Medulla oblongata (tissue), 1 donor: ENCODE measurements around the gene COL12A1.

Experiments
- DNase-seq: peaks from one replicate; pipeline ENCODE4 v3.0.0-alpha.2; 2015; ENCODE audit errors: extremely low spot score

COL12A1 gene

DNA sequence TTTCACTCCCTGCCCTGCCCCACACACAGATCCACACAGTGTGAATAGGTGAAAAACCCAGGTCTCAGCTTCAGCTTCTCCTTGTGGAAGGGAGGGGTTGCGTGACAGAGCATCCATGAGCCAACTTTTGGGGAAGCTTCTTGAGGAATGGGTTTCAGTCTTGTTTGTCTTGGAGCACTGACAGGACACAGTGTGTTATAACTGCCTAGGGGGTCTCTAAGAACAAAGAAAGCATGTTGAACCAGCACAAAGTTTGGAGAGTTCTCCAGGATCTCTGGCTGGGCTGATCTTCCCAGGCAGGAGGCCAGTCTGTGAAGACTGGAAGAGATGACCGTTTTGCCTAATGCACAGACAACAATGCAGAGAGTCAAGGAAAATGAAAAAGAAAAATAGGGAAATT is 164.5 kb downstream of the COL12A1 start:
- DNase-seq = no peak
